ENCODE measurements around the gene APBB1. TPM values are rescaled to one million over a fixed set of nuclear protein-coding genes. Genes with fewer than 3 reads are reported as not detected.
"Not testable (repeated sequence)": the region's sequence is repeated elsewhere in the genome, so short reads cannot be mapped to it uniquely, and the experiment has no call there.

The APBB1 gene
- total and polyA plus RNA-seq, 4 donors = 117 to 282 (median 213) TPM

DNA sequence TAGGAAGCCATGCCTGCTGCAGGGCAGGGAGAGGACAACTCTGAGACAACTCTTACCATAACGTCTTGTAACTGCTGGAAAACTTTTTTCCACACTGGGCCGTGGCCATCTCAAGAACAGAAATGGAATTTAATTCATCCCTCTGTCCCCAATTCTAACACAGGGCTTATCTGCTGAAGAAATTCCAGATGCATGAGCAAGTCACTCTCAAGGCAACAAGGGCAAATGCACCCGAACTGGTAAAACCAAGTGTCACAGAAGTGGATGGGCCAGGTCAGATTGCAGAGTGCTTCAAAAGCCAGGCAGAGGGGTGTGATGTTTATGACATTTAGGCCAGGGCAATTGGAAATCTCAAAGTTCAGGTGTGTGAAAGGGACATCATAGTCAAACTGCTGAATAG is 21.3 kb downstream of the APBB1 start:
- no peaks in the 10 kb centered on the region for H3K27me3 ChIP-seq (ENCODE audit: control insufficient read depth, insufficient read depth, low read length)
- no peak overlapping the region for H3K27ac ChIP-seq (ENCODE audit: low read depth, low read length)
- H3K36me3 ChIP-seq (ENCODE audit: control insufficient read depth, insufficient read depth, low read length) = peaks cover 86% of the 10 kb centered on the region
- H3K4me1 ChIP-seq (ENCODE audit: control insufficient read depth, insufficient read depth, low read length) = peaks cover 9% of the 10 kb centered on the region
- DNase-seq (ENCODE audit: low read depth in 4 of 6, low spot score in 6 of 6) = no peak
- H3K4me3 ChIP-seq (ENCODE audit: low read depth, low read length) = no peak overlapping the region
- 100% methylated on average over 1 of the region's 3 CpGs for WGBS (ENCODE audit: insufficient coverage)
- H3K9me3 ChIP-seq (ENCODE audit: control insufficient read depth, insufficient read depth, low read length) = no peaks in the 10 kb centered on the region

- Histone ChIP-seq H3K27ac (ENCODE audit: low read depth, low read length) (no peak overlapping the region), H3K36me3 (ENCODE audit: control insufficient read depth, insufficient read depth, low read length) (peaks cover 83% of the 10 kb centered on the region), H3K4me1 (ENCODE audit: control insufficient read depth, insufficient read depth, low read length) (peaks cover 7% of the 10 kb centered on the region), H3K4me3 (ENCODE audit: low read depth, low read length) (no peak overlapping the region), H3K9me3 (ENCODE audit: control insufficient read depth, insufficient read depth, low read length) (no peaks in the 10 kb centered on the region), H3K27me3 (ENCODE audit: control insufficient read depth, insufficient read depth, low read length) (no peaks in the 10 kb centered on the region)
- WGBS (ENCODE audit: insufficient coverage) = 56% methylated on average over 1 of the region's 1 CpG
- peak in 1 of 6 donors; percentile 36 for DNase-seq (ENCODE audit: low read depth in 4 of 6, low spot score in 6 of 6)
Observed at GRCh38 chr11:6397156-6397555, 21.7 kb downstream of the APBB1 start.

DNA sequence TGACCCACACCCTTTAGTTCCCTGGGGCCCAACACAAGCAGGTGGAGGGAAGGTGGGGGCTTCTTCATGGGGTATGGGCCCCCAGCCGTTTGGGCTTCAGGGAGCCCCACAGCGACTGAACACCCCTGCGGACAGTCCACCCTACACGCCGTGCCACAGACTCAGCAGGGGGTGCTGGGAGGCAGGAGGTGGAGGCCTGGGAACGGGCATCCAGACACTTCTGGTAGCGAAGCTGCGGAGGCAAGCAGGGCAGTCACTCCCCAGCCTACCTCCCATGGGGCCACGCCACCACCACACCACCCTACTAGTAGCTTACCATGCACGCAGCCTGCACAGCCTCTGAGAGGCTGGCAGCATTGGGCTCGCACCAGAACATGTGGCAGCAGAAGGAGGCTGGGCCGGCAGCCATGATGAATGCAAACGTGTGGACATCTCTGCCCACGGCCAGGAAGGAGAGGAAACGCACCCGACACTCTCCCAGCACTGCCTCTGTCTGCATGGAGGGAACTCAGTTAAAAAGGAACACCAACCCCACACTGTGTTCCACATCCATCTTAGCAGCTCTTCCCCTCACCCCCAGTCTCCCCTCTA is 23.3 kb downstream of the APBB1 start:
- WGBS (ENCODE audit: insufficient coverage) = 73% methylated on average over 11 of the region's 16 CpGs
- no peaks in the 10 kb centered on the region for H3K27me3 ChIP-seq (ENCODE audit: control insufficient read depth, insufficient read depth, low read length)
- no peaks in the 10 kb centered on the region for H3K9me3 ChIP-seq (ENCODE audit: control insufficient read depth, insufficient read depth, low read length)
- no peak overlapping the region for H3K4me3 ChIP-seq (ENCODE audit: low read depth, low read length)
- H3K27ac ChIP-seq (ENCODE audit: low read depth, low read length) = no peak overlapping the region
- H3K4me1 ChIP-seq (ENCODE audit: control insufficient read depth, insufficient read depth, low read length) = peaks cover 18% of the 10 kb centered on the region
- peaks cover 74% of the 10 kb centered on the region for H3K36me3 ChIP-seq (ENCODE audit: control insufficient read depth, insufficient read depth, low read length)
- DNase-seq (ENCODE audit: low read depth in 4 of 6, low spot score in 6 of 6) = no peak

- H3K27ac ChIP-seq (ENCODE audit: low read depth, low read length) = no peak overlapping the region
- DNase-seq (ENCODE audit: low read depth in 4 of 6, low spot score in 6 of 6) = no peak
- WGBS (ENCODE audit: insufficient coverage) = 88% methylated on average over 15 of the region's 16 CpGs
- no peak overlapping the region for H3K4me3 ChIP-seq (ENCODE audit: low read depth, low read length)
- H3K27me3 ChIP-seq (ENCODE audit: control insufficient read depth, insufficient read depth, low read length) = no peaks in the 10 kb centered on the region
- H3K9me3 ChIP-seq (ENCODE audit: control insufficient read depth, insufficient read depth, low read length) = no peaks in the 10 kb centered on the region
- H3K36me3 ChIP-seq (ENCODE audit: control insufficient read depth, insufficient read depth, low read length) = peaks cover 64% of the 10 kb centered on the region
- H3K4me1 ChIP-seq (ENCODE audit: control insufficient read depth, insufficient read depth, low read length) = peaks cover 21% of the 10 kb centered on the region
Observed at GRCh38 chr11:6393989-6394670, 24.8 kb downstream of the APBB1 start.

DNA sequence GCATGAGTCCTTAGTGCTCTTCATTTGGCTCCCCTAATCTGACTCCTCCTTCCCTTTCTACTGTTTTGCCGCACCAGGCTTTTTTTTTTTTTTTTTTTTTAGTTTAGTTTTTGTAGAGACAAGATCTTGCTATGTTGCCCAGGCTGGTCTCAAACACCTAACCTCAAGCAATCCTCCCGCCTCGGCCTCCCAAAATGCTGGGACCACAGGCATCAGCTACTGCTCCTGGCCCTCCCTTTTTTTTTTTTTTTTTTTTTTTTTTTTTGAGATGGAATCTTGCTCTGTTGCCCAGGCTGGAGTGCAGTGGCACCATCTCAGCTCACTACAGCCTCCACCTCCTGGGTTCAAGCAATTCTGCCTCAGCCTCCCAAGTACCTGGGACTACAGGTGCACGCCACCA is 26.6 kb downstream of the APBB1 start:
- not testable (repeated sequence) for DNase-seq (ENCODE audit: low read depth in 4 of 6, low spot score in 6 of 6); H3K27ac ChIP-seq (ENCODE audit: low read depth, low read length); H3K9me3 ChIP-seq (ENCODE audit: control insufficient read depth, insufficient read depth, low read length); H3K4me3 ChIP-seq (ENCODE audit: low read depth, low read length); H3K27me3 ChIP-seq (ENCODE audit: control insufficient read depth, insufficient read depth, low read length)
- H3K4me1 ChIP-seq (ENCODE audit: control insufficient read depth, insufficient read depth, low read length) = peaks cover 21% of the 10 kb centered on the region
- no CpG with 5 or more reads among the region's 4 CpGs for WGBS (ENCODE audit: insufficient coverage)
- H3K36me3 ChIP-seq (ENCODE audit: control insufficient read depth, insufficient read depth, low read length) = peaks cover 48% of the 10 kb centered on the region

DNA sequence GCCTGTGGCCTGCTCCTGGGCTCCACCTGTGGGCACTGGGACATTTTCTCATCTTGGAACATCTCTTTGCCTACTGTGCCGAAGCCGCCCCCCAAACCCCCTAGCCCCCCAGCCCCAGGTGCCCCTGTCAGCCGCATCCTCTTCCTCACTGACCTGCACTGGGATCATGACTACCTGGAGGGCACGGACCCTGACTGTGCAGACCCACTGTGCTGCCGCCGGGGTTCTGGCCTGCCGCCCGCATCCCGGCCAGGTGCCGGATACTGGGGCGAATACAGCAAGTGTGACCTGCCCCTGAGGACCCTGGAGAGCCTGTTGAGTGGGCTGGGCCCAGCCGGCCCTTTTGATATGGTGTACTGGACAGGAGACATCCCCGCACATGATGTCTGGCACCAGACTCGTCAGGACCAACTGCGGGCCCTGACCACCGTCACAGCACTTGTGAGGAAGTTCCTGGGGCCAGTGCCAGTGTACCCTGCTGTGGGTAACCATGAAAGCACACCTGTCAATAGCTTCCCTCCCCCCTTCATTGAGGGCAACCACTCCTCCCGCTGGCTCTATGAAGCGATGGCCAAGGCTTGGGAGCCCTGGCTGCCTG is 27.3 kb downstream of the APBB1 start:
- WGBS (ENCODE audit: insufficient coverage) = 94% methylated on average over 14 of the region's 18 CpGs
- H3K4me3 ChIP-seq (ENCODE audit: low read depth, low read length) = no peak overlapping the region
- DNase-seq (ENCODE audit: low read depth in 4 of 6, low spot score in 6 of 6) = no peak
- no peak overlapping the region for H3K27ac ChIP-seq (ENCODE audit: low read depth, low read length)
- H3K27me3 ChIP-seq (ENCODE audit: control insufficient read depth, insufficient read depth, low read length) = no peaks in the 10 kb centered on the region
- peaks cover 45% of the 10 kb centered on the region for H3K36me3 ChIP-seq (ENCODE audit: control insufficient read depth, insufficient read depth, low read length)
- H3K4me1 ChIP-seq (ENCODE audit: control insufficient read depth, insufficient read depth, low read length) = peaks cover 21% of the 10 kb centered on the region
- no peaks in the 10 kb centered on the region for H3K9me3 ChIP-seq (ENCODE audit: control insufficient read depth, insufficient read depth, low read length)

GRCh38 chr11:6390718-6391469 is 28.0 kb downstream of the APBB1 start:
- no peak for DNase-seq (ENCODE audit: low read depth in 4 of 6, low spot score in 6 of 6)
- 28% methylated on average over 14 of the region's 19 CpGs for WGBS (ENCODE audit: insufficient coverage)
- Histone ChIP-seq H3K4me3 (ENCODE audit: low read depth, low read length) (peak overlapping the region; percentile 87), H3K9me3 (ENCODE audit: control insufficient read depth, insufficient read depth, low read length) (no peaks in the 10 kb centered on the region), H3K4me1 (ENCODE audit: control insufficient read depth, insufficient read depth, low read length) (peaks cover 21% of the 10 kb centered on the region), H3K36me3 (ENCODE audit: control insufficient read depth, insufficient read depth, low read length) (peaks cover 42% of the 10 kb centered on the region), H3K27me3 (ENCODE audit: control insufficient read depth, insufficient read depth, low read length) (no peaks in the 10 kb centered on the region), H3K27ac (ENCODE audit: low read depth, low read length) (peak overlapping the region; percentile 78)

DNA sequence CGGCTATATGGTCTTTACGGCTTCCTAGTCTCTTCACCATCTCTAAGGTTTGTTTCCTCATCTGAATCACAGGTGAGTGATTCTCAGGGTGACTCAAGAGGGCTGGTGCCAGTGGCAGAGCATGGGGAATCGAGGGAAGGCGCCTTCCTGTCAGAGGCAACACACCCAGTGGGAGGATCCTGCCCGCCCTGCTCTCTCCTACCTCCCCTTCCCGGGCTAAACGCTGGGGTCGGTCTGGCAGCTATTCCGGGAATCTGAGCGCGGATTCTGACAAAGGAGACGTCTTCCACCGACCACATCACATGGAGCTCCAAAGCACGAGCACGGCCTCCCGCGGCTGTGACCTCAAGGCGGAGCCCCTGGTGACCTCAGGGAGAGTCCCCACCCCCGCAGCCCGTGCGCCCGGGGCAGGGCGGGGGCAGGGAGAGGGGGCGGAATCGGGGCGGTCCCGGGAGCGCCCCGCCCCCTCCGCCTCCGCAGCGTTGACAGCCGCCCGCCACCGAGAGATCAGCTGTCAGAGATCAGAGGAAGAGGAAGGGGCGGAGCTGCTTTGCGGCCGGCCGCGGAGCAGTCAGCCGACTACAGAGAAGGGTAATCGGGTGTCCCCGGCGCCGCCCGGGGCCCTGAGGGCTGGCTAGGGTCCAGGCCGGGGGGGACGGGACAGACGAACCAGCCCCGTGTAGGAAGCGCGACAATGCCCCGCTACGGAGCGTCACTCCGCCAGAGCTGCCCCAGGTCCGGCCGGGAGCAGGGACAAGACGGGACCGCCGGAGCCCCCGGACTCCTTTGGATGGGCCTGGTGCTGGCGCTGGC is 28.8 kb downstream of the APBB1 start, which contains the start of gene SMPD1:
TSS of gene SMPD1 (plus strand) at position 570 of the 813 bp plus-strand sequence. CDS start at position 695, 125 bp downstream.
- peak within 1 kb of the TSS; percentile 87 for H3K4me3 ChIP-seq (ENCODE audit: low read depth, low read length)
- no peaks in the 10 kb centered on the region for H3K27me3 ChIP-seq (ENCODE audit: control insufficient read depth, insufficient read depth, low read length)
- H3K9me3 ChIP-seq (ENCODE audit: control insufficient read depth, insufficient read depth, low read length) = no peaks in the 10 kb centered on the region
- H3K27ac ChIP-seq (ENCODE audit: low read depth, low read length) = peak within 1 kb of the TSS; percentile 84
- H3K36me3 ChIP-seq (ENCODE audit: control insufficient read depth, insufficient read depth, low read length) = peaks cover 35% of the 10 kb centered on the region
- peaks cover 21% of the 10 kb centered on the region for H3K4me1 ChIP-seq (ENCODE audit: control insufficient read depth, insufficient read depth, low read length)
- under 1% methylated on average over 63 of the region's 63 CpGs for WGBS (ENCODE audit: insufficient coverage)
- DNase-seq (ENCODE audit: low read depth in 4 of 6, low spot score in 6 of 6) = peak; percentile 62 to 97 (median 82)

GRCh38 chr11:6388748-6389147 is 30.1 kb downstream of the APBB1 start:
- no peak overlapping the region for H3K4me3 ChIP-seq (ENCODE audit: low read depth, low read length)
- no peaks in the 10 kb centered on the region for H3K9me3 ChIP-seq (ENCODE audit: control insufficient read depth, insufficient read depth, low read length)
- no CpG with 5 or more reads among the region's 1 CpG for WGBS (ENCODE audit: insufficient coverage)
- H3K27ac ChIP-seq (ENCODE audit: low read depth, low read length) = no peak overlapping the region
- no peaks in the 10 kb centered on the region for H3K27me3 ChIP-seq (ENCODE audit: control insufficient read depth, insufficient read depth, low read length)
- no peak for DNase-seq (ENCODE audit: low read depth in 4 of 6, low spot score in 6 of 6)
- H3K4me1 ChIP-seq (ENCODE audit: control insufficient read depth, insufficient read depth, low read length) = peaks cover 21% of the 10 kb centered on the region
- H3K36me3 ChIP-seq (ENCODE audit: control insufficient read depth, insufficient read depth, low read length) = peaks cover 21% of the 10 kb centered on the region
